Measurements from ENCODE around the gene SFXN1. TPM values are rescaled to one million over a fixed set of nuclear protein-coding genes. Genes with fewer than 3 reads are reported as not detected.
A peak's percentile ranks its signal among the peaks of the same experiment; 100 is the strongest.

SFXN1 gene
- total and polyA plus RNA-seq, 10 donors = 7.5 to 57.3 (median 38.3) TPM

- TF ChIP-seq POLR2A (IDR thresholded peaks at IDR 0.05) (no peak), POLR2AphosphoS5 (IDR thresholded peaks at IDR 0.05) (no peak), CTCF (IDR thresholded peaks at IDR 0.05 in 8 of 11, conservative IDR thresholded peaks at IDR 0.05 in 3 of 11) (no peak)
- Histone ChIP-seq H3K36me3 (no peaks in the 10 kb centered on the region), H3K9me3 (no peaks in the 10 kb centered on the region), H3K4me1 (no peaks in the 10 kb centered on the region), H3K4me3 (no peak overlapping the region), H3K27ac (no peak overlapping the region), H3K27me3 (replicated peaks in 1 of 7) (peaks cover 0 to 64% (median 20%) of the 10 kb centered on the region in 7 donors)
- 48 to 73% (median 62%) methylated on average over 3 of the region's 3 CpGs for WGBS, 5 donors
- DNase-seq = no peak
- intact Hi-C loops (cut with DNase I; ENCODE audit: low total_unique reads) = no loop called here
Measured at GRCh38 chr5:175438234-175438857, 40.0 kb upstream of the SFXN1 start.

- no peaks in the 10 kb centered on the region for H3K36me3 ChIP-seq
- H3K27me3 ChIP-seq (replicated peaks in 1 of 7) = peaks cover 4 to 90% (median 40%) of the 10 kb centered on the region in 7 donors
- H3K4me1 ChIP-seq = peaks cover 7 to 19% (median 15%) of the 10 kb centered on the region in 6 donors
- TF ChIP-seq POLR2AphosphoS5 (IDR thresholded peaks at IDR 0.05) = no peak
- TF ChIP-seq CTCF (IDR thresholded peaks at IDR 0.05 in 8 of 11, conservative IDR thresholded peaks at IDR 0.05 in 3 of 11) = no peak
- no peak for TF ChIP-seq POLR2A (IDR thresholded peaks at IDR 0.05)
- no peak overlapping the region for H3K27ac ChIP-seq
- intact Hi-C loops (cut with DNase I; ENCODE audit: low total_unique reads) = loop anchor here (10.0 kb wide), 1 partner anchor 489 kb away; no protein-coding TSS in a partner anchor
- no peak for DNase-seq
- H3K4me3 ChIP-seq = peak overlapping the region in 7 of 8 donors; percentile 4 to 62 (median 28)
- WGBS, 5 donors = 8 to 14% (median 9%) methylated on average over 14 to 29 of the region's 29 CpGs
- H3K9me3 ChIP-seq = no peaks in the 10 kb centered on the region
Measured at GRCh38 chr5:175443514-175444059, 34.8 kb upstream of the SFXN1 start.

- TF ChIP-seq CTCF (IDR thresholded peaks at IDR 0.05 in 8 of 11, conservative IDR thresholded peaks at IDR 0.05 in 3 of 11) = peak in 7 of 11 experiments; percentile 42 to 79 (median 65)
- no peak for TF ChIP-seq POLR2A (IDR thresholded peaks at IDR 0.05)
- H3K4me1 ChIP-seq = peaks cover 7 to 19% (median 15%) of the 10 kb centered on the region in 6 donors
- 0 to 4% (median 2%) methylated on average over 14 to 91 of the region's 91 CpGs for WGBS, 5 donors
Measured at GRCh38 chr5:175444060-175444904, 34.1 kb upstream of the SFXN1 start, which contains the start of gene DRD1. DRD1 (minus strand) TSS chr5:175444182; CDS start chr5:175443099, 1,083 bp downstream.

More at GRCh38 chr5:175444060-175444904, 34.1 kb upstream of the SFXN1 start, which contains the start of gene DRD1:
- DNase-seq = peak; percentile 81
- Histone ChIP-seq H3K27me3 (replicated peaks in 1 of 7) (peaks cover 4 to 89% (median 39%) of the 10 kb centered on the region in 7 donors), H3K36me3 (no peaks in the 10 kb centered on the region), H3K9me3 (no peaks in the 10 kb centered on the region), H3K27ac (no peak within 1 kb of the TSS), H3K4me3 (peak within 1 kb of the TSS in 7 of 8 donors; percentile 4 to 62 (median 28))
- intact Hi-C loops (cut with DNase I; ENCODE audit: low total_unique reads) = loop anchor here (10.0 kb wide), 1 partner anchor 489 kb away; no protein-coding TSS in a partner anchor

Data from spleen (tissue), 11 donors.